HG03159 (cell line): ENCODE data around the gene TSPAN11.

ENCODE experiments used
- ATAC-seq: cut with Tn5 transposase; IDR thresholded peaks from one replicate; pipeline ENCODE4 v1.9.1; 2021; ENCODE audit warnings: mild to moderate bottlenecking, moderate library complexity; ENCODE audit not compliant: unreplicated experiment

TSPAN11 gene

DNA sequence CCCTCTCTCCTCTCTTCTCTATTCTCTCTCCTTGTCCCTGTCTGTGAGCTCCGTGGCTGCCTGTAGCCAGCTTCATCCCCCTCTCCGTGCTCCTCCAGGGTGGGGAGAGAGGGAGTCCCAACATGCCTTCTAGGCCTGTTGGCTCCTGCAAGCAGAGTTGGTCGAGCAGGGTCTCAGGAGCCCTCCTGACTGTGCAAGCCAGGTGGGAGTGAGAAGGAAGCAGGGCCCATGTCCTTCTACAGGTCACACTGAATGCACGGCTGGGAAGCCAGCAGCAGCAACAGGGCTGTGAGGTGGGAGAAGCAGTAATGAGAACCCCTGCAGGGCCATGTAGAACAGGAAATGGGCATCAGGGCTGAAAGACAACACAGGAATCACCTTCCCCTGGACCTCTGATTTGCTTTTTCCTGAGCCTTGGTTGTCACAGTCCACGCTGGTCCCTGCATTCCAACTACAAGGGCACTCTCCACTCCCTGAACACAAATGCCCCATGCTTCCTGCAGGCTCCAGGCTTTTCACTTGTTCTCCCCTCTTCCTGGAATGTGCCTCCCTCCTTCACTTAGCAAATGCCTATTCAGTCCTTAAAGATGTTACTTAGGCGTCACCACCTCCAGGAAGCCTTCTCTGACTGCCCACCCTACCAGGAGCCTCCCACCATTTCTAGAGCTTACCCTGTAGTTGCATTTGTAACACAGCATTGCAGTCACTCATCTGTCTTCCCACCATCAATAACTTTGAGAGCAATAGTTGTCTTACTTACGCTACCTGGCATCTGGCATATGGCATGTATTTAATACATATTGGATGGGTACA is 51.2 kb downstream of the TSPAN11 start:
- no peak for ATAC-seq

DNA sequence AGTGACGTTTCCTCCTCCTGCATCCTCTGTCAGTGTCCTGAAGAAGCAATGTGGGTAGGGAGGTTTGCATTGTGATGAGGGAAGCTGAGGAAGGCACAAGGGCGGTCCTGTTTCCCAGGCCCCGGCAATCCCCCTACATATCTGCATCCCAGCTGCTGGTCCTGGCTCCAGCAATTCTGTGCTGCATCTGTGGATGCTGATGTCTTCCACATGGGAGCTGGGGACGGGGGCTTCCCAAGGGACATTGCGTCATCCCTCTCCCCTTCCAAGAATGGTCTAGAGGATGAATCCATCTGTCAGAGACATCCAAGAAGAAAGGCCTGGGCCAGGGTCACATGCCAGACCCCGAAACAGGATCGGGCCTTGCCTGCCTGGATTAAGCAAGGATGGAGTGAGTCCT is 52.1 kb downstream of the TSPAN11 start:
- no peak for ATAC-seq

- ATAC-seq = no peak
These were observed 53.1 kb downstream of the TSPAN11 start for GRCh38 chr12:30979371-30980259.

DNA sequence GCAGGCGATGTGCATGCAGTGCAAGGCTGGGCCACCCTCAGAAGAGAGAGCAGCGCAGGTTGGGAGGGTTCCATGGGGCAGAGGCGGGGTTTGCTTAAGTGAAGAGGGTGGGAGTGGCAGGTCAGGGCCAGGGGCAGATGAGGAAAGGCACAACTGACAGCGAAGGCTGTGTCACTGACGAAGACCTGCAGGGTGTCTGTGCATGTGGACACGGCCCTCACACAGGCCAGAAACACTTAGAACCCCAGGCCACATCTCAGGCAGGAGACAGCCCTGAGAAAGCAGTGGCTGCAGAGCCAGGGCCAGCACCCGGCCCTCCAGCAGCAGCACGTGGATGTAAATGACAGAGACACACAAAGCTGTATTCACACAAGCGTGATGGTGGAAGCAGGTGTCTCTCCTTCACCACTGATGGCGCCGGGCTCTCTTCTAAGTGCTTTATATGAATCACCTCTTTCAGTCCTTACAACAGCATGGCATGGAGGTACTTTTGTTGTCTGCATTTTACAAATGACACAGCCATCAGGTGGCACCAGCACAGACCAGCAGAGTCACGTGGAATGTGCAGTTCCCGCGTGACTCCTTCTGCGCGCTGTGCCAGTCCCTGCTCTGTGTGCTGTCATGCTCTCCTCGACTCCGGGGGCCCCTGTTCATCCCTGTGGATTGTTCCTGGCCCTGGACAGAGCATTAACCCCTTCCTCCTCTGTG is 54.6 kb downstream of the TSPAN11 start:
- ATAC-seq = no peak

- ATAC-seq = no peak
These were observed 55.9 kb downstream of the TSPAN11 start for GRCh38 chr12:30982413-30982812.

DNA sequence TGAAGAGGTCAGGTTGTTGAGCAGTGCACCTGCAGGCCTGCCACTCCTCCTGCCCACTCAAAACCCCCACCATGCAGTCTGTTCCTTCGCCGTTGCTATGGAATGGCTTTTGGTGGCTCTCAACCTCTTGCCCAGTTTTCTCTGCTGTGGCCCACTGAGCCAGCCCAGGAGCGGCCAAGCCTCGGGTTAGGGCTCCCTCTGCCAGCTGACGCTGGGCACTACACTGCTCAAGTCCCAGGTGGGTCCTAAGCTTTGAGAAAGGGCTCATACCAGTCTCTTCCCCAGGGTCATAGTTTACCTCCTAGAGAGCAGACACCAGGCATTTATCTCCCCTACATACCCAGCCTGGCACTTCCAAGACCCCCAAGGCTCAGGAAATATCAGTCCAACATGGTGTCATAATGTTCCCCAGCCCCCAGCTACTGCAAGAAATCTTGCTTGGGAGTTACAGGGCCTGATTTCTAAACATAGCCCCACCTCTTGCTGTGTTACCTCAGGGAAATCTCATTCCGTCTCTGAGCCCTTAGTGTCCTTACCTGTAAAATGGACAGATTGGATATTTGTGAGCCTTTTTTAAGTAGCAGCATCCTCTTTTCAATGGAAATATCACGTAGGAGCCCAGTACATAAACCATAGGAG is 59.4 kb downstream of the TSPAN11 start:
- ATAC-seq = peak; percentile 80

- no peak for ATAC-seq
These were observed 61.5 kb downstream of the TSPAN11 start for GRCh38 chr12:30988086-30988485.

GRCh38 chr12:30988646-30989286 is 62.2 kb downstream of the TSPAN11 start:
- no peak for ATAC-seq

DNA sequence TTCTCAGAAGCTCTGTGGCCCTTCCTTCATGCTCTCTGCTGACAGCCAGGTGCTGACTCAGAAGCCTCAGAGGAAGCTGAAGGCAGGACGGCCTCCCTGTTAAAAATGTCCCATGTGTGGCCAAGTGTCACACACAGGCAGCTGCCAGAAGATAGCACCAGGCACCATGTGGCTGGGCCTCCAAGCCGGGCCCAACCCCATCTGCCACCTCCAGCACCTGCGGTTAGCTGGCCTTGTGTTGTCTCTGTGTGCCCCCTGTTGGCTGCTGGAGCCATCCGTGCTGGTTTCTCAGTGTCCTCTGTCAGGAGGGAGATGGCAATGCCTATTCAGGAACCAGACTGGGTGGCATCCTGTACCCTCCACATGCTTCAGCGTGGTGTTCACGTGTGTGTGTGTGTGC is 63.2 kb downstream of the TSPAN11 start:
- no peak for ATAC-seq

- ATAC-seq = no peak
These were observed 63.8 kb downstream of the TSPAN11 start for GRCh38 chr12:30990316-30990715.

- ATAC-seq = no peak
These were observed 64.2 kb downstream of the TSPAN11 start for GRCh38 chr12:30990776-30991175.

GRCh38 chr12:30991466-30991865 is 64.9 kb downstream of the TSPAN11 start:
- no peak for ATAC-seq

DNA sequence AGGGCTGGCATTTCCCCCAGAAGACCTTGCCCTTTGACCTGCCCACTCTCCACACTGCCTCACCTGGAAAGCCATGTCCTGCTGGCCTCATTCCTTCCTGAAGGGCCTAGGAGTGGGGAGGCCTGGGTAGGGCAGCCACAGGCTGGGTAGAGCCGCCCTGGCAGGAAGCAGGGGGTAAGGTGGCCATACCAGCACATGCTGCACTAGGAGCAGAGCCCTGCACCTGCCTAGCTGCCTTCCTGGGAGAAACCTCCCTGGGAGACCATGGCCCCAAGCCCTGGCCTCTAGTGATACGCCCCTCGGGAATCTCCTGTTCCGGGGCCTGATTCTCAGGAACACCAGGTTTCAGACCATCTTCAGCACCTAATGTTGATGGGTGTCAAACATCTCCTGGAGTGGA is 65.8 kb downstream of the TSPAN11 start:
- no peak for ATAC-seq

GRCh38 chr12:30993766-30994165 is 67.2 kb downstream of the TSPAN11 start:
- ATAC-seq = no peak

GRCh38 chr12:30994274-30994673 is 67.7 kb downstream of the TSPAN11 start:
- ATAC-seq = no peak

DNA sequence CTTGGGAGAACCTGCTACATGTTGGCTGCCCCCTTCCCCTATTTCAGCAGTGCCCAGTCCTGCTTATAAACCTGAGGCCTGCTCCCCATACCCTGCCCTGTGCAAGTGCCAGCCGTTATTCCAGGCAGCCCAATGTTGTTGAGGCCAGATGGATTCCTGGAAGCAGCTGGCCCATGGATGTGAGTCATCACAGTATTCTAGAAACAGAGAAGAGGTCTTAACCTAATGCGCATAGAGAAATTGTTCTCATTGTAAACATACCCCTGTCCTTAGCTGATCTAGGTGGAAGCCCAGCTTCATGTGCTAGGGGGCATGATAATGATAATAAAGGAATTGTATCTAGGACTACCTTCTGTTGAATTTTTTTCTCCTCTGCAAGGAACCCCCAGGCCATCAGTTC is 69.7 kb downstream of the TSPAN11 start:
- no peak for ATAC-seq

- no peak for ATAC-seq
These were observed 70.2 kb downstream of the TSPAN11 start for GRCh38 chr12:30996752-30997151.

- no peak for ATAC-seq
These were observed 71.3 kb downstream of the TSPAN11 start for GRCh38 chr12:30997685-30998440.

GRCh38 chr12:30999011-30999410 is 72.5 kb downstream of the TSPAN11 start:
- ATAC-seq = no peak

GRCh38 chr12:30999723-31000122 is 73.2 kb downstream of the TSPAN11 start:
- no peak for ATAC-seq
